Common myeloid progenitor, CD34-positive (primary cell): Measurements from ENCODE around the gene NPAS3.

Source experiments
- CTCF ChIA-PET: fragments of 350-600 bp; sonication (Branson Sonifier 250); formaldehyde crosslinking; loops from one replicate; lab custom pipeline; 2021; ENCODE audit warnings: antibody characterized with exemption; lab: Charles Lee
- POLR2A ChIA-PET: fragments of 350-600 bp; sonication (Branson Sonifier 250); formaldehyde crosslinking; loops from one replicate; lab custom pipeline; 2021; ENCODE audit warnings: antibody characterized with exemption; lab: Charles Lee
- DNase-seq, 3 donors: peaks; one replicate each; pipeline versions ENCODE4 v3.0.0 to v3.0.0-alpha.2; 2013
- H3K27ac ChIP-seq, 2 experiments: 1 replicate in 1 of 2; 2 replicates in 1 of 2; pipeline ENCODE4 v1.7.0; 2013; ENCODE audit warnings: inconsistent platforms in 2 of 2, low read length in 2 of 2, mild to moderate bottlenecking in 2 of 2, low read depth in 1 of 2, moderate library complexity in 1 of 2; ENCODE audit not compliant: severe bottlenecking in 2 of 2, insufficient read depth in 1 of 2, poor library complexity in 1 of 2
- H3K27me3 ChIP-seq, 5 experiments: replicated peaks in 2 of 5; 1 replicate in 3 of 5; 2 replicates in 2 of 5; pipeline versions ENCODE4 v1.6.1 to v1.7.0; 2013; ENCODE audit warnings: low read length in 4 of 5, mild to moderate bottlenecking in 2 of 5, moderate library complexity in 2 of 5, inconsistent platforms in 1 of 5; ENCODE audit not compliant: insufficient read depth in 5 of 5, control insufficient read depth in 4 of 5
- H3K36me3 ChIP-seq, 4 experiments: 1 replicate in 2 of 4; 2 replicates in 2 of 4; pipeline versions ENCODE4 v1.6.1 to v1.7.0; 2013; ENCODE audit warnings: low read length in 3 of 4, control low read depth in 1 of 4, mild to moderate bottlenecking in 1 of 4; ENCODE audit not compliant: control insufficient read depth in 4 of 4, insufficient read depth in 4 of 4
- H3K4me1 ChIP-seq, 4 experiments: 1 replicate in 3 of 4; 2 replicates in 1 of 4; pipeline versions ENCODE4 v1.6.1 to v1.7.1; 2013; ENCODE audit warnings: low read length in 3 of 4, mild to moderate bottlenecking in 3 of 4, control low read depth in 1 of 4, inconsistent platforms in 1 of 4, moderate library complexity in 1 of 4; ENCODE audit not compliant: control insufficient read depth in 4 of 4, insufficient read depth in 4 of 4; ENCODE audit errors: control extremely low read depth in 1 of 4
- H3K4me3 ChIP-seq, 7 experiments: 1 replicate in 4 of 7; 2 replicates in 3 of 7; pipeline versions ENCODE4 v1.5.1 to v1.7.0; 2013; ENCODE audit warnings: mild to moderate bottlenecking in 7 of 7, low read length in 6 of 7, moderate library complexity in 6 of 7, inconsistent platforms in 2 of 7, low read depth in 2 of 7, control low read depth in 1 of 7; ENCODE audit not compliant: insufficient read depth in 4 of 7, control insufficient read depth in 1 of 7; ENCODE audit errors: extremely low read depth in 1 of 7
- H3K9me3 ChIP-seq, 5 experiments: 1 replicate in 4 of 5; 2 replicates in 1 of 5; pipeline versions ENCODE4 v1.6.1 to v1.7.1; 2013; ENCODE audit warnings: low read length in 4 of 5, mild to moderate bottlenecking in 2 of 5, inconsistent platforms in 1 of 5, low read depth in 1 of 5, moderate library complexity in 1 of 5; ENCODE audit not compliant: control insufficient read depth in 4 of 5, insufficient read depth in 2 of 5; ENCODE audit errors: control extremely low read depth in 1 of 5
- WGBS: methylation state at CpG from one replicate; pipeline ENCODE4 v1.1.5; 2013; ENCODE audit not compliant: insufficient coverage; 5-methylcytosine and 5-hydroxymethylcytosine counted together

NPAS3 gene

DNA sequence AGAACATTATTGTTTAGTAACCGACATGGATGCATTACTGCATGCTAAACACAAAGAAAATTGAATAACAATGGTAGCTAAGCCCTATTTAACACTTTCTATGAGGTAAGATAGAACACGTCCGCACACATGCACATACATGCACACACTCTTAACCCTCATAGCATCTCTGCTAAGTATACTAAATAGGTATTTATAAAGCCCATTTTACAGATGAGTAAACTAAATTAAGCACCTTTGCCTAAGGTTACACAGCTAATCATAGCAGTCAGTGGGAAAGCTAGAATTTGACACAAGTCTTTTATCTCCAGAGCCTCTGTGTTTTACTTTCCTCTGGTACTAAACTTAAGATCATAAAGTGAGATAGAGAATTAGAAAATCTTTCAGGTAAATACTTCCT, 577.2 kb downstream of the NPAS3 start:
- Histone ChIP-seq H3K9me3 (no peaks in the 10 kb centered on the region), H3K36me3 (no peaks in the 10 kb centered on the region), H3K4me3 (no peak overlapping the region), H3K27ac (no peak overlapping the region), H3K27me3 (no peaks in the 10 kb centered on the region), H3K4me1 (no peaks in the 10 kb centered on the region)
- 100% methylated on average over 2 of the region's 3 CpGs for WGBS
- peak in 1 of 3 donors; percentile 1 for DNase-seq
- POLR2A ChIA-PET = no interaction called here
- CTCF ChIA-PET = no interaction called here

GRCh38 chr14:33516898-33517436, 578.3 kb downstream of the NPAS3 start:
- ChIA-PET CTCF (no interaction called here), POLR2A (no interaction called here)
- Histone ChIP-seq H3K36me3 (no peaks in the 10 kb centered on the region), H3K9me3 (no peaks in the 10 kb centered on the region), H3K4me1 (no peaks in the 10 kb centered on the region), H3K27ac (no peak overlapping the region), H3K27me3 (no peaks in the 10 kb centered on the region), H3K4me3 (no peak overlapping the region)
- DNase-seq = no peak
- WGBS = 94% methylated on average over 3 of the region's 5 CpGs

DNA sequence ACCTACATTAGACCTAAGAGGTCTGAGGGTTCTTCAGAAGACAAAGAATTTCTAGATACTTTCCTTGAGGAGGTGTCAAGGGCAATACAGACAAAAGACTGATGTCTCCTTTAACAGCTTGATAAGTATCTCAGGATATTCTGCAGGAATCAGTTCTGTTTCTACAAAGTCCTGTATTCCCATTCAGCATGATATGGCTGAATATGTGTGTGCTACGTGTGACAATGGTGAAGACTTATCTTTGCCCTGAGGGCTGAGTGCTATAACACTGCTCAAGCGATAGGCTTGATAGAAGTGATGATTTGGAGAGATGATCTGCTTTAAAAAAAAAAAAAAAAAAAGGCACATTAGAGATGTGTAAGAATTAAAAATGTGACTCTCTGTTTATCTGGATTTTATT, 582.5 kb downstream of the NPAS3 start:
- no peak overlapping the region for H3K27ac ChIP-seq
- DNase-seq = no peak
- ChIA-PET POLR2A (no interaction called here), CTCF (no interaction called here)
- H3K4me1 ChIP-seq = no peaks in the 10 kb centered on the region
- no peaks in the 10 kb centered on the region for H3K27me3 ChIP-seq
- no peak overlapping the region for H3K4me3 ChIP-seq
- no peaks in the 10 kb centered on the region for H3K9me3 ChIP-seq
- no peaks in the 10 kb centered on the region for H3K36me3 ChIP-seq
- WGBS = 47% methylated on average over 2 of the region's 2 CpGs

- ChIA-PET CTCF (no interaction called here), POLR2A (no interaction called here)
- no peak for DNase-seq
- Histone ChIP-seq H3K4me3 (no peak overlapping the region), H3K27me3 (no peaks in the 10 kb centered on the region), H3K9me3 (no peaks in the 10 kb centered on the region), H3K27ac (no peak overlapping the region), H3K4me1 (no peaks in the 10 kb centered on the region), H3K36me3 (no peaks in the 10 kb centered on the region)
- WGBS = no CpG with 5 or more reads among the region's 1 CpG
Measured at GRCh38 chr14:33524244-33524643, 585.6 kb downstream of the NPAS3 start.

DNA sequence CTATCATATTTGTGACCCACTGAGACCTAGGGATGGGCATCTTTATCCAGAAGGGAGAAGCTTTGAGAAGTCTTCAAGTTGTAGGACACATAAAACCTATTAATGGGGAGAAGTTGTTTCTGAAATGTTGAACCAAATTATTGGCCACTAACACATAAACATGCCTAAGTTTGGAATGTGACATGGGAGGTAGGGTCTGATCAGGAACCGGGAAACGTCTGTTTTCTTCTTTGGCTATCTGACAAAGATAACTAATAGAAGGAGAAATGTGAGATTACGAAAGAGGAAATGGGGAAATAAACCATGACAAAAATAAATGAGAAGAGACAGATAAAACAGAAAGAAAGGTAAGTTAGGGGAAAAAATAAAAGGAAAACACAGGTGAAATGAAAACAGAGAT, 586.9 kb downstream of the NPAS3 start:
- Histone ChIP-seq H3K9me3 (no peaks in the 10 kb centered on the region), H3K36me3 (no peaks in the 10 kb centered on the region), H3K4me3 (no peak overlapping the region), H3K27me3 (no peaks in the 10 kb centered on the region), H3K4me1 (no peaks in the 10 kb centered on the region), H3K27ac (no peak overlapping the region)
- no peak for DNase-seq
- ChIA-PET CTCF (no interaction called here), POLR2A (no interaction called here)
- WGBS = 59% methylated on average over 3 of the region's 3 CpGs

GRCh38 chr14:33527023-33527634, 588.5 kb downstream of the NPAS3 start:
- no peaks in the 10 kb centered on the region for H3K36me3 ChIP-seq
- H3K4me3 ChIP-seq = no peak overlapping the region
- no peaks in the 10 kb centered on the region for H3K4me1 ChIP-seq
- no peaks in the 10 kb centered on the region for H3K27me3 ChIP-seq
- ChIA-PET CTCF (interaction anchor here (0.6 kb wide), 1 partner anchor 978 kb away, joined by 4 read pairs; no protein-coding TSS in a partner anchor), POLR2A (no interaction called here)
- no peak for DNase-seq
- H3K9me3 ChIP-seq = no peaks in the 10 kb centered on the region
- 85% methylated on average over 6 of the region's 6 CpGs for WGBS
- no peak overlapping the region for H3K27ac ChIP-seq

GRCh38 chr14:33528655-33529054, 590.0 kb downstream of the NPAS3 start:
- no peaks in the 10 kb centered on the region for H3K36me3 ChIP-seq
- no peaks in the 10 kb centered on the region for H3K4me1 ChIP-seq
- no peaks in the 10 kb centered on the region for H3K9me3 ChIP-seq
- ChIA-PET POLR2A (no interaction called here), CTCF (no interaction called here)
- no peaks in the 10 kb centered on the region for H3K27me3 ChIP-seq
- 100% methylated on average over 2 of the region's 4 CpGs for WGBS
- no peak overlapping the region for H3K4me3 ChIP-seq
- no peak overlapping the region for H3K27ac ChIP-seq
- no peak for DNase-seq
